GM19099 (cell line): ENCODE data around the gene BRF1.

Experiments
- POLR2A ChIP-seq: IDR thresholded peaks from 3 replicates; pipeline ENCODE4 v1.6.1; 2011; ENCODE audit warnings: low read depth; ENCODE audit not compliant: insufficient read length; ENCODE audit errors: extremely low read depth

BRF1 gene

DNA sequence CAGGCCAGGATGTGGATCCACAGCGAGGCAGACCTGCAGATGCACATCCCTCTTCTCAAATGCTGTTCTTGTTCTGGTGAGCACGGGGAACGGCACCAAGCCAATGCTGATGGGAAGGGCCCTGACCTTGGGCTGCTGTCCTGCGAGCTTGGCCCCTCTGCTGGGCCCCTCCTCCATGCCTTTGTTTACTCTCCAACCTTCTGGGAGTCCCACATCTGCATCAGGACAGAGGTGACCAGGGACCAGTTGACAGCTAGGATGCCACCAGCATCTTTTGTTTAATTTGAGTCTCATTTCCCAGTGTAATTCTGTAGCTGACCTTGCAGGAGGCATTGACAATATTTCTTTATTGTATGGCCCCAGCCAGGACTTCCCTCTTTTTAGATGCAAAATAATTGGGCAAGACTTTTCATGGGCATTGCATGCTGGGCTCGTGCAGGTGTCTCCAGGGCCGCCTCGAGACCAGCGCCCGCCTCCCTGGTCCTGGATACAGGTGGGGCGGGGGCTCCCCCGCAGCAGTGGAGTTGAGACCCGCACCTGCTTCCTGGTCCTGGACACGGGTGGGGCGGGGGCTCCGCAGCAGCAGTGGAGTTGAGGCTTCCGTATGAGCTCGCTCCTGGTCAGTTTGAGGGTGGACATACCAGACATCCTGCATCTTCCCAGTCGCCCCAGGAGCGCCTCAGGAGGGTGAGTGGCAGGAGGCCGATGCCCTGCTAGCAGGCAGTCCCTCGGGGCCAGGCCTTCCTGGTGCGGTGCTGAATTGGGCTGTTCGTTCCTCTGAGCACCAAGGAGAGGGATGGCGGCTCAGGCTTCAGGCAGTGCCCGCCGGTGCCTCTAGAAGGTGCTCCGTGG lies 25.1 kb upstream of the BRF1 start:
- no peak for TF ChIP-seq POLR2A

- TF ChIP-seq POLR2A = no peak
Observed at GRCh38 chr14:105325303-105325702, 24.5 kb upstream of the BRF1 start.

GRCh38 chr14:105324871-105325270 lies 24.1 kb upstream of the BRF1 start:
- TF ChIP-seq POLR2A = no peak

DNA sequence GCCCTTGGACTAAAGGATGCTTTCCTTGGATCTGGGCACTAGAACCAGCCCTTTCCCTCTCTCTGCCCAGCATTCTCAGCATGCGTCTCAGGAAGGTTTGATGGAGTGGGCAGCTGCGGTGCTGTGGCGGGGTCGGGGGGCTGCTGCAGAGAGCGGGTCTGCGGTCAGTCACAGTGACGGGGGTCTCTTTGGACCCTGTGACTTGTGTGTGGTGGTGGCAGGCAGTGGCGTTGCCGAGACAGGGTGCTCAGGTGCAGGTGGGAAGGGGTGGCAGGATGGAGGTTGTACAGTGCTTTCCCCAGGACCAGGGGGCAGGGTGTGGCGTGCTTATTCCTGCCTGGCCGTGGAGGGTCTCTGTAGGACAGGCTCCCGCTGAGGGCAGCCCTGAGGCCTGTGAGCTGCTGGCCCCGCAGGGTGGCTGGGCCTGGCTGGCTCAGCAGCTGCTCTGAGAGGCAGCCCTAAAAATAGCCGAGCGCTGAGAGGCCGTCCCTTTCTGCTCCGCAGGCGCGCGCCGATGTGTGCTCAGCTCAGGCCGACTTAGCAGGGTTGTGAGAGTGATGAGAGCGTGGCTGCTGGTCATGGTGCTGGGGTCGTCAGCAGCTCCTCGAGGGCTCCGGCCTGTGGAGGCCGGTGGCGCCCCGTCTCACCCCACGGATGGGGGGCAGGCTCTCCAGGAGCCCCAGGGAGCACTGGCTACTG lies 23.4 kb upstream of the BRF1 start:
- no peak for TF ChIP-seq POLR2A

DNA sequence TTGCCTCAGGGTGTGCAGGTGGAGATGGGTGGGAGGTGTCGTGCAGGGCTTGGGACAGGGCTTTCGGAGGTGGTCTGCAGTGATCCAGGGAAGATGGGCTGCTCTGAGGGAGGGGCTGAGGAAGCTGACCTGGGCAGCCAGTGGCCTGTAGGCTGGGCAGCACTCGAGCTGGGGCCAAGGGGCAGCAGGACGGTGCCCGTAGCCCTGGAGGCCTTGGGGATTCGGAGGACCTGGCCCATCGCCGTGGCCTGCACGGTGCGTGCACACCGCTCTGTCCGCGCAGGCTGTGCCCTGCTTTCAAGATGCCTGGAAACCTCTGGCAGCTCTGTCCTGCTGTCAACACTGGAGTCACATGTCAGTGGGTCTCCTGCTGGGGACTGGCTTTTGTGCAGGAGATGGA lies 22.9 kb upstream of the BRF1 start:
- TF ChIP-seq POLR2A = no peak

GRCh38 chr14:105322791-105323556 lies 22.2 kb upstream of the BRF1 start:
- TF ChIP-seq POLR2A = no peak

GRCh38 chr14:105317546-105317945 lies 16.7 kb upstream of the BRF1 start:
- no peak for TF ChIP-seq POLR2A

GRCh38 chr14:105316968-105317510 lies 16.2 kb upstream of the BRF1 start:
- TF ChIP-seq POLR2A = no peak

DNA sequence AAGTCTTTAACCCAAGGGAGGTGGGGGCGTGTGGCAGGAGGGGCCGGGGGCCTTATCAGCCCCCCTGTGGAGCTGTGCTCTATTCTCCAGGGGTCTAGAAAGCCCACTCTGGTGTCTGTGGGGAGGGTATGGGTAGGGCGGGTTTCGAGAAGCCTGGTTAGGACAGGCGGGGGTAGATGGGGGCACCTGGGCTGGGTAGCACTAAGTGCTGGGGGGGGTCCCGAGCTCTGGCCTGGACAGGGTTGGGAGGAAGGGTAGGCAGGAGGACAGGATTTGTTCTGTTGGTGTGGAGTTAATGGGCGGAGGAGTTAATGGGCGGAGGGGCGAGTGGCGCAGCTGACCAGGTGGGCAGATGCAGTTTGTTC lies 15.8 kb upstream of the BRF1 start:
- no peak for TF ChIP-seq POLR2A

DNA sequence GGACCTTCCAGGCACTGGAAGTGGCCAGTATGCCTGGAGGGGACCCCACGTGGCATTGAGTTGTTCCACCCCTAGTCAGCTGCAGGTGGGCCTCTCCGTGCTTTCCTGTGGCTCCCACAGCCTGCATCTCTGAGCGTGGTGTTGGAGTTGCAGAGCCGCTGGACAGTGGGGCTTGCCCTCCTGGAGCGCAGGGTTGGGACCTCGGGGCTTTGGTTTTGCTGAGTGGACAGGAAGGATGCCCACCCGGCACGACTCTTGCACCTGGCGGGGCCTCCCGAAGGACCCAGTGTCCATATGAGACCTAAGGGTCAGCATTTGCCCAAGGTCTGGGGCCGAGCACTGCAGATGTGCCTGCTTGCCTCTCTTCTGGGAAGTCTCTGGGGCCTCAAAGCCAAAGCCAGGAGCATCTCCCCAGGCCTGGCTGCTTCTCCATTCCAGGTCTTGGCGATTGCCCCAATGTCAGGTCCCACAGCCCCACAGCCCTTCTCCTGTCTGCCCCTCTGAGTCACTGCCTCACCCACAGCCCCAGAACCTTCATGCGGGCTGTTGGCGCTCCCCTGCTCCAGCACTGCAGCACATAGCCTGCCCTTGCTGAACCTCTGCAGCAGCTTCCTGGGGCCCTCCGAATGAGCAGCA lies 15.3 kb upstream of the BRF1 start:
- TF ChIP-seq POLR2A = no peak

GRCh38 chr14:105315211-105315721 lies 14.5 kb upstream of the BRF1 start:
- TF ChIP-seq POLR2A = no peak

GRCh38 chr14:105314287-105315200 lies 13.7 kb upstream of the BRF1 start, which contains the start of gene PACS2:
PACS2 (plus strand) TSS chr14:105314748; CDS start chr14:105314919, 171 bp downstream.
- peak; percentile 54 for TF ChIP-seq POLR2A
